Myocyte (in vitro differentiated cells): ENCODE data around the gene MAP2K5. TPM values are rescaled to one million over a fixed set of nuclear protein-coding genes. Genes with fewer than 3 reads are reported as not detected.

Source experiments
- DNase-seq: peaks from one replicate; pipeline ENCODE4 v3.0.0-alpha.2; 2012; ENCODE audit warnings: low read depth
- polyA plus RNA-seq: library from polyadenylated mRNA; unstranded; fragments of >200 nt; gene quantifications from one replicate; pipeline ENCODE4 v1.2.1, GENCODE V29; 2012; ENCODE audit warnings: missing spikeins
- total RNA-seq: library from RNA; depleted of rRNA; stranded (reverse); fragments of >200 nt; gene quantifications from 2 replicates; pipeline ENCODE4 v1.2.3, GENCODE V29; 2014

MAP2K5 gene
- total RNA-seq: 5.6 and 8.9 TPM in 2 replicates
- 16.7 TPM for polyA plus RNA-seq

DNA sequence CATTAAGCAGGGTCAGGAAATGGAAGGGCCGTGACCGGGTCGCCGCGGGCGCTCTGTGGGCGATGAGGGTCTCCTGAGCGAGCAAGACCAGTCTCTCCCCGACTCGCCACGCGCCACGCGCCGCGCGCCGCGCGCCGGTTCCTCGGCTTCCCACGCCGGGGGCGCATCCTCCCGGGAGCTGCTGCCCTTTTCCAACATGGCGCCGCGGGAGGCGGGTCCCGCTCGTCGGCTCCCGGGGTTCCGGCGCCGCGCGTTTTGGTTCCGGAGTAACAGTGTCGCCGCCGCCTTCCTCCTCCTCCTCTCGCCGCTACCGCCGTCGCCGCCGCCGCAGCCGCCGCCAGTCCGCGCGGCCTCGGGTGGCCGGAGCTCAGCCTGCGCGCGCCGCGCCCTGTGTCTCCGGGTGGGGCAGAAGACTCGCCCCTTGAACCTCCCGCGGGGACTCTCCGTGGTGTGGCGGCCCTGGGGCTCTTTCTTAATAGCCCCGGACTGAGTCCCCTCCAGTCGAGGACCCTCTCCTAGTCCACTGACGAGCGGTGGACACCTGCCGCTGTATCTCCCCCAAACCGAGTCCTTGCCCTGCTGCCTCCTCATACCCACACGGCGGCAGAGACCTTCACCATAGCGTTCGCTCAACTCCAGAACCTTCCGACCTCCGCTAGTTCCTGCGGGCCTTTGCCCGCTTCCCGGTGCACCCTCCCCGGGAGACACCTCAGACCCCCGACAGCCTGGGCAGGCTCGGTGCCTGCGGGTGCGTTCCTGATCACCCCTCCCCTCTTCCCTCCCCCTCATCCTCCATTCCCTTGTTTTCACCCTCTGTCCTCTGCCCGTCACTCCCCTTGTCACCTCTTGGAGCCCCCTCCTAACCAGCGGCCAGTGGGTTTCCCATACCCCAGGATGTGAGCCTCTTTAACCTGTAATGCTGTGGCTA lies at the start of gene MAP2K5:
Gene MAP2K5 (plus strand): TSS at position 284 of the 928 bp plus-strand sequence. CDS start 633 bp downstream, at position 917.
- peak; percentile 86 for DNase-seq

DNA sequence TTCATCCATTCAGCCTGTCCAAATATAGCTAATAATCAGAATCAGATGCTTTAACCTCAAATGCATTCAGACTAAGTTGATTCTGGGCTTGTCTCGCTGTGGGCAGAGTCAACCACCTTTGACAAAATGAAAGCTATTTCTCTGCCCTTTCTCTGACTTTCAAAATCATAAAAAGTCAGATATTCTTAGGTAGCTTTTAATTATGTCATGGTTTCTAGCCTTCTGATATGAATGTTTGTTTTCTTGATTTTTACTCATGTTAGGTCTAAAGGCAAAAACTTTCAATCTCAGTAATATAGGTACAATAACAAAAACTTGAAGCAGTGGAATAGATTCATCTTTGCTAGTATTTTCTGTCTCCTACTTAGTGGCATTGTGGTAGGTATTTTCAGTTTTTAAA lies 46.9 kb upstream of the MAP2K5 start:
- no peak for DNase-seq

GRCh38 chr15:67501177-67501835 lies 41.2 kb upstream of the MAP2K5 start:
- DNase-seq: peak; percentile 36

DNA sequence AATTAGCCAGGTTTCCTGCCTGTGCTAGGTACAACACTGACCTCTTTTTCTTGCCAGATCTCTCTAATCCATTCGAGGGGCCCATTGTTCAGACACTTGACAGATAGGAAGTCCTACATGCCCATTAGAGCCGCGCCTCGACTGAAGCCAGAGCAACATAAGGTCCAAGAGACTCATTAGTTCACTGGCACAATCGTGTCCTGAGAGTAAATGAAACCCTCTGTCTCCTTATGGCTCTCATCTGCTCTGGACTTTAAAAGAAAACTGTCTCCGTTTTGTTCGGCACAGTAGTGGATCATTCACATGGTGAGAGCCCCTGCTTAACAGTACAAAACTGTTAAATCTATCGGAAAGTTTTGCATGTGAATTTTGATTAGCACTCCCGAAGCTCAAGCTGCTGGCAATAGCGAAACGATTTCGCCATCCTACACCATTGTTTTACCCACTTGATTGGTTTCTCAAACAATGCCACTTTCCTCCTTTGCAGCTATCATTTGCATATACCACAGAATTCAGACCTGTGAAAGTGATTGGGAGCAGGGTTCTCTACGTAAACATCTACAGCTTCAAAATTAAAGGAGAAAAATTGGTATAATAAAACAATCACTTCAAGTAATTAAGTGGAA lies 40.6 kb upstream of the MAP2K5 start:
- DNase-seq: no peak

- peak; percentile 32 for DNase-seq
These were observed 38.4 kb upstream of the MAP2K5 start for GRCh38 chr15:67504056-67504455.

- DNase-seq: peak; percentile 31
These were observed 37.7 kb upstream of the MAP2K5 start for GRCh38 chr15:67504796-67505195.

- no peak for DNase-seq
These were observed 36.6 kb upstream of the MAP2K5 start for GRCh38 chr15:67505675-67506572.

GRCh38 chr15:67506775-67507747 lies 35.4 kb upstream of the MAP2K5 start:
- DNase-seq: no peak

GRCh38 chr15:67508407-67508806 lies 34.1 kb upstream of the MAP2K5 start:
- no peak for DNase-seq

DNA sequence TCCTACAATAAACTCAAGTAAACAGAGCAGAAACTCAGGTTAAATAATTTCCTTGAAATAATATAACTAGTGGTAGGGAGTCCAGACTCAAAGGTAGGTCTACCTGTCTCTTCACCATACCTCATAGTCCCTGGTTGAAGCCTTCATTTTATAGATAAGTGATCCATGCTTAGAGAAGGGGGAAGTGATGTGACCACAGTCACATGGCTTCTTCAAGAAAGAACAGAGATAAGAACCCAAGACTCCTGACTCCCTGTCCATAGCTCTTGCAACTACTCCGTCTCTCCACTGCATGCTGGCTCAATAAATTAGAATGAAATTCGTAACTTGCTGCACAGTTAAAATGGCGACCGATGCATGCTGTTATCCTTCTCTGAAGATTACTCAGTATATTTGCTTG lies 32.6 kb upstream of the MAP2K5 start:
- DNase-seq: no peak

- peak; percentile 50 for DNase-seq
These were observed 31.8 kb upstream of the MAP2K5 start for GRCh38 chr15:67510597-67511190.

GRCh38 chr15:67511606-67512005 lies 30.9 kb upstream of the MAP2K5 start:
- DNase-seq: no peak

DNA sequence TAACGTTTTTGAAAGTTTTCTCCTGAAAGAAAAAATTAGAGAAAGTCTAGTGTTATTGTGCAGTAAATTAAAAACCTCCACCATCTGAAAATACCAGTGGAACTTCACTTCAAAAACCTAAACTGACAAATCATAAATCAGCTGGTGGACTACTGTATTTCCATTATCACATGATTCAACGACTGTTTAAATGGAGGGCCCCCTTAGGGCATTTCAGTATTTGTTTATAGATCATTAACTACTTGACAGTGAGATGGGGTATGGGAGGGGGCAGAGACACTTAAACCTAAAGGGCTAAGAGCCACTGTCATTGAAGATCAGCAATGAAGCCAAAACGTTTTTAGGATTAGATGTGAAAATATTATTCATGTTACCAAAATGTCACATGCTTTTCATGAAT lies 30.4 kb upstream of the MAP2K5 start:
- DNase-seq: no peak

DNA sequence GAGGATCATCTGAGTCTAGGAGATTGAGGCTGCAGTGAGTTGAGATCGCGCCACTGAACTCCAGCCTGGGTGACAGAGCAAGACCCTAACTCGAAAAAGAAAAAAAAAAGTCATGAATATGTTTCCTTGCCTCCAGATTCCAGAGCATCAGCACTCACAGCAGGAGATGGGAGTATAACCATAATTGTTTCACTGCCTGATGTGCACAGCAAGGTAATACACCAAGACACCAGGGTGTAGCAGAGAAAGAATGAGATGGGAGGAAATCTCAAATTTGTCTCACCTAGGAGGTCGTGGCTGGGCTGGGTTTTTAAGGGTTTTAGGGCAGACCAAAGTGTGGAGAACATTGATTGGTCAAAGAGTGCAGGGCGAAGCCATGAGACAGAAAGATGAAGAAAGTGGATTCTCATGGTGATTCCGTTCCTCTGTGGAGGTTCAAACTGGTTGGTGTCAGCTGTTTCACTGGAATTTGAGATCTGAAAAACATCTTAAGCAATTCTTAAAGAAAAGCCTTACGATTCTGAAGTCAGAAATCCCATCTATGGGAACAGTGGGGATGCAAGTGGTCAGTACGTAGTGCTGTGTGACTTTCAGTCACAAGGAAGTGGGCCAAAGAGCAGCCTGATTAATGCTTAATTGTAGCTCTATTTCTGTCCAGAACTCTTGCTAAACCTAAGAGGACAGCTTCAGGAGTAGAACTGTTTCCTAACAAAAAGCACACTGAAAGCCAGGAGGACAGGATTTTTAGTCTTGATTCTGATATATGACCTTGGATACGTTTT lies 29.4 kb upstream of the MAP2K5 start:
- no peak for DNase-seq

DNA sequence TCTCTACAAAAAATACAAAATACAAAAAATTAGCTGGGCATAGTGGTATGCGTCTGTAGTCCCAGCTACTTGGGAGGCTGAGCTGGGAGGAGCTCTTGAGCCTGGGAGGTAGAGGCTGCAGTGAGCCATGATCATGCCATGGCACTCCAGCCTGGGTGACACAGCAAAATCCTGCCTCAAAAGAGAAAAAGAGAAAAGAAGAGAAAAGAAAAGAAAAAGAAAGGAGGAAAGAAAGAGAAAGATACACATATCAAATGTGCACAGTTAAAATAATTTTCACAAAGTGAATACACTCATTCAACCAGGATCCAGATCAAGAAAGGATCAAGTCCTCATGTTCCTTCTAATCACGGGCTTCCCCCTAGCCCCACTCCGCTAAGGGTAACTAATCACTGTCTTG lies 27.4 kb upstream of the MAP2K5 start:
- DNase-seq: no peak

- no peak for DNase-seq
These were observed 26.9 kb upstream of the MAP2K5 start for GRCh38 chr15:67515557-67515956.

- no peak for DNase-seq
These were observed 22.0 kb upstream of the MAP2K5 start for GRCh38 chr15:67520321-67521028.
